ENCODE data around the gene STEAP2. TPM values are rescaled to one million over a fixed set of nuclear protein-coding genes. Genes with fewer than 3 reads are reported as not detected.

STEAP2 gene
- polyA plus RNA-seq, 2 of the 4 experiments (the other 2 are of a cell fraction): 5.1 to 49.2 TPM

DNA sequence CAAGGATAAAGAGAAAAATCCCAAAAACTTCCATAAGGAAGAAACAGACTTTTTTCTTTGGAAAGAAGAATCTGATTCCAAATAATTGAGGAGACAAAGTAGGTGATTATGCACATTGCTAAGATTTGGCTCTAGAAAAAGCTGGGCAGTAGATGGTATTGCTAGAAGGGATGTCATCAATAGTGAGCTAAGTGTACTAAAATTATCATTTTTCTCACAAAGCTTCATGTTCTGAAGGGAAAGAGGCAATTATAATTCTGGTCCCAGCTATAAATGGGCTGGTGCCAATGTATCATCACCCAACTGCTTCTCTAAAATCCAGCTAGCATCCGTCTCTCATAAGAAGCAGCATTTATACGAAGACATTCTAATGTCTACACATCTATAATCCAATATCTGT lies 33.4 kb upstream of the STEAP2 start:
- no peaks in the 10 kb centered on the region for H3K9me3 ChIP-seq
- peaks cover 45% of the 10 kb centered on the region for H3K4me1 ChIP-seq
- DNase-seq (ENCODE audit: low read depth in 1 of 2, low spot score in 1 of 2): no peak
- H3K4me2 ChIP-seq: peak overlapping the region; percentile 59
- FAIRE-seq: no peak
- WGBS (ENCODE audit: missing lambda C conversion rate): 93% methylated on average over 2 of the region's 2 CpGs
- no peak for TF ChIP-seq RCOR1 (IDR thresholded peaks at IDR 0.05; ENCODE audit: low read depth, low read length)
- ChIA-PET CTCF (interaction anchor here (1.5 to 2.0 kb wide), 2 partner anchors 24 to 33 kb away, joined by 10 to 13 read pairs; partner anchors contain the start of genes STEAP1 and STEAP2), POLR2A (interaction anchor here (1.2 kb wide), 1 partner anchor 34 kb away, joined by 5 read pairs; the partner anchor contains the start of gene STEAP2)
- no peak overlapping the region for H3K4me3 ChIP-seq
- ATAC-seq: no peak
- peak overlapping the region; percentile 67 to 85 for H3K27ac ChIP-seq

DNA sequence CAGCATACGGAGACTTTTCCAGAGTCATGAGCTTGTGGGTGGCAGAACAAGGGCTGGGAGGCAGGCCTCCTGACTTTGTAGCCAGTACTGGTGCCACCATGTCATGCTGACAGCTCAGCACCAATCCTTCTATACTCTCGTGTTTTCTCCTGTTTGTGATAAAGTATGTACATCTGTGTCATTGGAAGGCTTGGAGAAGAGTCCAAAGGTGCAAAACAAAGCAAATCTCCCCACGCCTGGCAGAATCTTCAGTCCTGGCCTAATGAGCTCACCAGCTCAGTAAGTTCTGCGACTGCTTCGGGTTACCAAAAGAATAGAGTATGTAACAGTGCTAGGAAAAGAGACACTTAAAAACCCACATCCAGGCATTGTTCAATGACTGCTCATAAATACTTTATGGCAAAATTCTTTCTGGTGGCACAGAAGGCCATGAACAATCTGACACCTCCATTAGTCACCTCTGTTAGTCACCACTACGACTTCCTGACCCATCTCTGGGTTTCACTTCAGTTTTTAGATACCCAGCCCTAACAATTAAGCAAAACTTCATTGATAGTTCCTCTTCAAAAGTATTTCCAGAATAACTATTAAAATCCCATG lies 32.8 kb upstream of the STEAP2 start:
- peaks cover 45% of the 10 kb centered on the region for H3K4me1 ChIP-seq
- ChIA-PET POLR2A (interaction anchor here (1.2 kb wide), 1 partner anchor 33 kb away, joined by 5 read pairs; the partner anchor contains the start of gene STEAP2), CTCF (interaction anchor here (1.5 to 2.0 kb wide), 2 partner anchors 25 to 32 kb away, joined by 10 to 13 read pairs; partner anchors contain the start of genes STEAP1 and STEAP2)
- no peak overlapping the region for H3K4me3 ChIP-seq
- DNase-seq (ENCODE audit: low read depth in 1 of 2, low spot score in 1 of 2): peak; percentile 25 to 60
- 13% methylated on average over 6 of the region's 6 CpGs for WGBS (ENCODE audit: missing lambda C conversion rate)
- peak; percentile 22; the same call in 1 of the 2 replicates for TF ChIP-seq GATA3 (IDR thresholded peaks at IDR 0.05; ENCODE audit: borderline replicate concordance)
- no peak for TF ChIP-seq CEBPB (IDR thresholded peaks at IDR 0.05)
- TF ChIP-seq FOSL2 (IDR thresholded peaks at IDR 0.05): peak; percentile 59; the same call in 1 of the 2 replicates
- TF ChIP-seq FOSL2 (CRISPR knock-in tag; IDR thresholded peaks at IDR 0.05): peak; percentile 85
- TF ChIP-seq JUNB (IDR thresholded peaks at IDR 0.05): peak; percentile 66
- H3K4me2 ChIP-seq: peak overlapping the region; percentile 59
- FAIRE-seq: no peak
- H3K9me3 ChIP-seq: no peaks in the 10 kb centered on the region
- peak; percentile 86 to 91 for ATAC-seq
- H3K27ac ChIP-seq: peak overlapping the region; percentile 67 to 85

DNA sequence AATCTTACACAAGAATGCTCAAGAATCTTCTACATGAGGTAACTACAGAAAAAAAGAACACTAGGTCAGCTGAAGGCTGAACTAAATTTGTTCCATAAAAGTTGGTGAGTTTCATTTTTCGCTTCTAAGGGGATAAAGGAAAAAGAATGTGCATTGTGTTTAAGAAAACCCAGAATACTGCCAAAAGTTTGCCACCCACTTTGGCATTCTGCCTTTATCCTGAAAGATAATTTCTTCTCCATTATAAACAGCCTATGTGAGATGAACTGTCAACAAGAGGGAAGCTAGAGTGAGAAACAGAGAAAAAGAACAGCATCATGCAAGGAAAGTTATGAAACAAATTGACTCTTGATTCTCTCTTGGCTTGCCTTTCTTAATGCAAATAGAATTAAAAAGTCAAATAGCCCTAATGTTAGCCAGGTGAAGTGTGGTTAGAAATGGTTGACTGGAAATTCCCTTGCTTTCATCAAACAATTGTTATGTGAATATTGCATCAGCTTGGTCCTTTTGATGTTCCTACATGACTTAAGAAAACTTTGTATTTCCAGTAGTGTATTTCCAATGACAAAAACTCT lies 31.4 kb upstream of the STEAP2 start:
- no peaks in the 10 kb centered on the region for H3K9me3 ChIP-seq
- H3K4me1 ChIP-seq: peaks cover 40% of the 10 kb centered on the region
- 11% methylated on average over 1 of the region's 1 CpG for WGBS (ENCODE audit: missing lambda C conversion rate)
- H3K4me3 ChIP-seq: no peak overlapping the region
- H3K4me2 ChIP-seq: peak overlapping the region; percentile 59
- no peak for TF ChIP-seq MYC (IDR thresholded peaks at IDR 0.05; ENCODE audit: borderline replicate concordance, low read length)
- TF ChIP-seq CEBPB (IDR thresholded peaks at IDR 0.05): peak in 1 of 2 experiments; percentile 64; a peak in 2 of 4 replicates
- TF ChIP-seq, protein P1, sequence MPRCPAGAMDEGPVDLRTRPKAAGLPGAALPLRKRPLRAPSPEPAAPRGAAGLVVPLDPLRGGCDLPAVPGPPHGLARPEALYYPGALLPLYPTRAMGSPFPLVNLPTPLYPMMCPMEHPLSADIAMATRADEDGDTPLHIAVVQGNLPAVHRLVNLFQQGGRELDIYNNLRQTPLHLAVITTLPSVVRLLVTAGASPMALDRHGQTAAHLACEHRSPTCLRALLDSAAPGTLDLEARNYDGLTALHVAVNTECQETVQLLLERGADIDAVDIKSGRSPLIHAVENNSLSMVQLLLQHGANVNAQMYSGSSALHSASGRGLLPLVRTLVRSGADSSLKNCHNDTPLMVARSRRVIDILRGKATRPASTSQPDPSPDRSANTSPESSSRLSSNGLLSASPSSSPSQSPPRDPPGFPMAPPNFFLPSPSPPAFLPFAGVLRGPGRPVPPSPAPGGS (IDR thresholded peaks at IDR 0.05): 0 out of 3 replicates have a peak, but pooled peaks have one; percentile 49
- peak in 1 of 2 experiments; percentile 52; a peak in 2 of 5 replicates for TF ChIP-seq JUN (IDR thresholded peaks at IDR 0.05)
- TF ChIP-seq EP300 (IDR thresholded peaks at IDR 0.05): peak in 1 of 2 experiments; percentile 72; a peak in 2 of 5 replicates
- POLR2A ChIA-PET: interaction anchor here (1.2 to 1.7 kb wide), 2 partner anchors 26 to 32 kb away, joined by 5 to 13 read pairs; partner anchors contain the start of genes STEAP1 and STEAP2
- CTCF ChIA-PET: interaction anchor here (0.6 kb wide), 1 partner anchor 39 kb away, joined by 3 read pairs; no protein-coding TSS in a partner anchor
- DNase-seq (ENCODE audit: low read depth in 1 of 2, low spot score in 1 of 2) (peak in 1 of 2 experiments; percentile 75), ATAC-seq (peak; percentile 37 to 44; a peak in 2 of 6 replicates), FAIRE-seq (peak; percentile 97)
- H3K27ac ChIP-seq: peak overlapping the region; percentile 67 to 79

- H3K4me2 ChIP-seq: peak overlapping the region; percentile 59
- peak overlapping the region; percentile 67 to 79 for H3K27ac ChIP-seq
- no peak overlapping the region for H3K4me3 ChIP-seq
- DNase-seq (ENCODE audit: low read depth in 1 of 2, low spot score in 1 of 2): peak in 1 of 2 experiments; percentile 71
- no peak for FAIRE-seq
- peaks cover 40% of the 10 kb centered on the region for H3K4me1 ChIP-seq
- H3K9me3 ChIP-seq: no peaks in the 10 kb centered on the region
- TF ChIP-seq JUN (IDR thresholded peaks at IDR 0.05) (0 out of 5 replicates have a peak, but pooled peaks of 1 of the 2 experiments have one; percentile 20), FOXS1 (CRISPR knock-in tag; IDR thresholded peaks at IDR 0.05) (no peak), EHF (CRISPR knock-in tag; IDR thresholded peaks at IDR 0.05) (peak; percentile 80; the same call in 1 of the 2 replicates), CEBPB (IDR thresholded peaks at IDR 0.05) (peak in 1 of 2 experiments; percentile 51; a peak in 1 of 4 replicates), EP300 (IDR thresholded peaks at IDR 0.05) (peak in 1 of 2 experiments; percentile 48; a peak in 2 of 5 replicates)
- CTCF ChIA-PET: interaction anchor here (0.6 kb wide), 1 partner anchor 38 kb away, joined by 3 read pairs; no protein-coding TSS in a partner anchor
- ATAC-seq: peak; percentile 63 to 72; a peak in 4 of 6 replicates
- POLR2A ChIA-PET: interaction anchor here (1.2 to 1.7 kb wide), 2 partner anchors 26 to 31 kb away, joined by 5 to 13 read pairs; partner anchors contain the start of genes STEAP1 and STEAP2
These were observed 30.9 kb upstream of the STEAP2 start for GRCh38 chr7:90180649-90181048.

DNA sequence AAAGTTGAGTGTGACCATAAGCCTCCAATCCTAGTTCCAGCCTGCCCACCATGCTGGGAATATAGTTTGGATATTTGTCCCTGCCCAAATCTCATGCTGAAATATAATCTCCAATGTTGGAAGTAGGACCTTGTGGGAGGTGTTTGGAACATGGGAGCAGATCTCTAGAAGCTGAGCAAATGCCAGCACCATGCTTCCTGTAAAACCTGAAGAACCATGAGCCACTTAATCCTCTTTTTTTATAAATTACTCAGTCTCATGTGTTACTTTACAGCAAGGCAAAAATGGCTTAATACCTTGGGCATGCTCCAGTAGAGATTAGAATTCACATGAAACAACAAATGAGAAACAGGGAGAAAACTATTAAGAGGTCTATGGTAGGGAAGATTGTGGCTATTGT lies 30.1 kb upstream of the STEAP2 start:
- ChIA-PET CTCF (no interaction called here), POLR2A (no interaction called here)
- H3K4me2 ChIP-seq: no peak overlapping the region
- no peak for DNase-seq (ENCODE audit: low read depth in 1 of 2, low spot score in 1 of 2)
- H3K4me1 ChIP-seq: peaks cover 40% of the 10 kb centered on the region
- no peaks in the 10 kb centered on the region for H3K9me3 ChIP-seq
- no peak for TF ChIP-seq TP53 (CRISPR knock-in tag; IDR thresholded peaks at IDR 0.05)
- no peak for TF ChIP-seq FOSB (CRISPR knock-in tag; IDR thresholded peaks at IDR 0.05)
- no peak for TF ChIP-seq JUN (IDR thresholded peaks at IDR 0.05)
- no peak for TF ChIP-seq ZSCAN20 (CRISPR knock-in tag; IDR thresholded peaks at IDR 0.05)
- no peak for TF ChIP-seq MAZ (IDR thresholded peaks at IDR 0.05; ENCODE audit: borderline replicate concordance, low read depth, low read length)
- no peak for TF ChIP-seq HDAC2 (IDR thresholded peaks at IDR 0.05)
- no peak for TF ChIP-seq ATOH8 (CRISPR knock-in tag; IDR thresholded peaks at IDR 0.05; ENCODE audit: low read depth)
- no peak for TF ChIP-seq SMC3 (IDR thresholded peaks at IDR 0.05)
- no peak for TF ChIP-seq HOXB13 (CRISPR knock-in tag; IDR thresholded peaks at IDR 0.05; ENCODE audit: low read depth)
- TF ChIP-seq RFX5 (IDR thresholded peaks at IDR 0.05): no peak
- TF ChIP-seq CHD2 (IDR thresholded peaks at IDR 0.05; ENCODE audit: low read length, partially characterized antibody): no peak
- no peak for TF ChIP-seq BHLHE40 (IDR thresholded peaks at IDR 0.05; ENCODE audit: low read depth, low read length)
- no peak for TF ChIP-seq EP300 (IDR thresholded peaks at IDR 0.05)
- H3K27ac ChIP-seq: no peak overlapping the region
- no peak for ATAC-seq
- no peak overlapping the region for H3K4me3 ChIP-seq
- no peak for FAIRE-seq
